Neural cell (in vitro differentiated cells): ENCODE results near the gene C5orf47. TPM values are rescaled to one million over a fixed set of nuclear protein-coding genes. Genes with fewer than 3 reads are reported as not detected.

Experiments
- H2AFZ ChIP-seq: fragments of 200-600, 300-800 bp; sonication (generic), shearing (Covaris generic); 2 replicates; pipeline ENCODE4 v1.6.0; 2014; ENCODE audit warnings: low read depth, mild to moderate bottlenecking, antibody characterized with exemption, low read length, moderate library complexity
- H3F3A ChIP-seq: fragments of 200-600 bp; shearing (Covaris generic); 2 replicates; pipeline ENCODE4 v1.6.1; 2016; ENCODE audit warnings: mild to moderate bottlenecking, moderate library complexity, mixed read lengths, antibody characterized with exemption, low read length; ENCODE audit not compliant: insufficient read depth, poor library complexity, severe bottlenecking
- H3K27ac ChIP-seq: fragments of 200-600, 300-800 bp; sonication (generic), shearing (Covaris generic); 2 replicates; pipeline ENCODE4 v1.5.1; 2014; ENCODE audit warnings: mild to moderate bottlenecking, low read length, moderate library complexity
- H3K27me3 ChIP-seq: fragments of 300-800, 200-600 bp; sonication (generic), shearing (Covaris generic); 2 replicates; pipeline ENCODE4 v1.6.0; 2014; ENCODE audit warnings: mild to moderate bottlenecking, low read depth, low read length, moderate library complexity; ENCODE audit not compliant: insufficient read depth
- H3K36me3 ChIP-seq: fragments of 300-800, 200-600 bp; sonication (generic), shearing (Covaris generic); 2 replicates; pipeline ENCODE4 v1.5.1; 2014; ENCODE audit warnings: mild to moderate bottlenecking, antibody characterized with exemption, low read length, moderate library complexity; ENCODE audit not compliant: insufficient read depth
- H3K4me2 ChIP-seq: fragments of 300-800, 200-600 bp; sonication (generic), shearing (Covaris generic); 2 replicates; pipeline ENCODE4 v1.6.0; 2014; ENCODE audit warnings: mild to moderate bottlenecking, low read length
- H3K4me3 ChIP-seq: fragments of 300-800, 200-600 bp; sonication (generic), shearing (Covaris generic); 2 replicates; pipeline ENCODE4 v1.5.1; 2014; ENCODE audit warnings: mild to moderate bottlenecking, low read length, moderate library complexity
- H3K79me2 ChIP-seq: fragments of 200-600 bp; shearing (Covaris generic); replicated peaks from 2 replicates; pipeline ENCODE4 v1.6.0; 2014; ENCODE audit warnings: mild to moderate bottlenecking, low read length, moderate library complexity; ENCODE audit not compliant: insufficient read depth
- H3K9ac ChIP-seq: fragments of 300-800, 200-600 bp; sonication (generic), shearing (Covaris generic); 2 replicates; pipeline ENCODE4 v1.6.1; 2016; ENCODE audit warnings: mild to moderate bottlenecking, low read length, mixed read lengths
- H3K9me2 ChIP-seq: fragments of 200-600 bp; shearing (Covaris generic); 2 replicates; pipeline ENCODE4 v1.6.1; 2016; ENCODE audit warnings: mild to moderate bottlenecking, low read length, mixed read lengths; ENCODE audit not compliant: insufficient read depth
- H3K9me3 ChIP-seq: fragments of 200-600, 300-800 bp; sonication (generic), shearing (Covaris generic); 2 replicates; pipeline ENCODE4 v1.6.1; 2016; ENCODE audit warnings: mild to moderate bottlenecking, mixed run types, low read length, moderate library complexity, mixed read lengths
- H4K20me1 ChIP-seq: fragments of 200-600 bp; shearing (Covaris generic); 2 replicates; pipeline ENCODE4 v1.6.1; 2016; ENCODE audit warnings: mild to moderate bottlenecking, mixed run types; ENCODE audit not compliant: insufficient read depth
- CTCF ChIP-seq: fragments of 450-650 bp; IDR thresholded peaks from 2 replicates; pipeline ENCODE4 v1.5.1; 2014; ENCODE audit warnings: antibody characterized with exemption, mild to moderate bottlenecking, moderate library complexity; ENCODE audit not compliant: poor library complexity, severe bottlenecking
- EP300 ChIP-seq: fragments of 450-650 bp; conservative IDR thresholded peaks from 2 replicates; pipeline ENCODE4 v1.6.1; 2014; ENCODE audit warnings: antibody characterized with exemption, mild to moderate bottlenecking, moderate library complexity; ENCODE audit not compliant: poor library complexity, severe bottlenecking
- EZH2 ChIP-seq: fragments of 200-600, 300-800 bp; shearing (Covaris generic), sonication (generic); IDR thresholded peaks from 2 replicates; pipeline ENCODE4 v1.6.1; 2014; ENCODE audit warnings: antibody characterized with exemption, low read length, borderline replicate concordance, mild to moderate bottlenecking; ENCODE audit not compliant: insufficient read depth, poor library complexity, severe bottlenecking
- MXI1 ChIP-seq: fragments of 450-650 bp; conservative IDR thresholded peaks from 2 replicates; pipeline ENCODE4 v1.6.1; 2014; ENCODE audit warnings: antibody characterized with exemption, mild to moderate bottlenecking; ENCODE audit not compliant: poor library complexity, severe bottlenecking
- POLR2AphosphoS5 ChIP-seq: IDR thresholded peaks from 2 replicates; pipeline ENCODE4 v1.6.1; 2012
- RAD21 ChIP-seq: fragments of 450-650 bp; conservative IDR thresholded peaks from 2 replicates; pipeline ENCODE4 v1.6.1; 2014; ENCODE audit warnings: antibody characterized with exemption, mild to moderate bottlenecking, moderate library complexity
- REST ChIP-seq: IDR thresholded peaks from 2 replicates; pipeline ENCODE4 v1.6.1; 2012; ENCODE audit warnings: borderline replicate concordance
- SMC3 ChIP-seq: fragments of 450-650 bp; conservative IDR thresholded peaks from 2 replicates; pipeline ENCODE4 v1.6.1; 2014; ENCODE audit warnings: antibody characterized with exemption, mild to moderate bottlenecking, moderate library complexity; ENCODE audit not compliant: poor library complexity
- TAF1 ChIP-seq: IDR thresholded peaks from 2 replicates; pipeline ENCODE4 v1.6.1; 2012; ENCODE audit warnings: low read depth
- polyA plus RNA-seq: library from polyadenylated mRNA; depleted of rRNA; stranded (reverse); fragments of >200 nt; gene quantifications from 2 replicates; pipeline ENCODE4 v1.2.3, GENCODE V29; 2014

Gene C5orf47
- polyA plus RNA-seq, 1 donor from 2014 or later, result 0.25 TPM

- H3F3A ChIP-seq, result no peaks in the 10 kb centered on the region
- no peak overlapping the region for H2AFZ ChIP-seq
- no peaks in the 10 kb centered on the region for H3K9me3 ChIP-seq
- TF ChIP-seq RAD21 (peak; percentile 23), EP300 (no peak), SMC3 (peak; percentile 48), TAF1 (peak; percentile 59), CTCF (no peak), MXI1 (no peak), POLR2AphosphoS5 (peak; percentile 72), REST (peak; percentile 27), EZH2 (no peak)
- peaks cover 36% of the 10 kb centered on the region for H3K79me2 ChIP-seq
- H3K36me3 ChIP-seq, result peaks cover 12% of the 10 kb centered on the region
- H4K20me1 ChIP-seq, result no peaks in the 10 kb centered on the region
- H3K4me2 ChIP-seq, result peak overlapping the region; percentile 62
- H3K9ac ChIP-seq, result peak overlapping the region; percentile 93
- peak overlapping the region; percentile 83 for H3K4me3 ChIP-seq
- peak overlapping the region; percentile 93 for H3K27ac ChIP-seq
- no peaks in the 10 kb centered on the region for H3K27me3 ChIP-seq
- no peaks in the 10 kb centered on the region for H3K9me2 ChIP-seq
Observed at GRCh38 chr5:174046558-174046957, 57.6 kb downstream of the C5orf47 start.

GRCh38 chr5:174047472-174048099 lies 58.6 kb downstream of the C5orf47 start:
- H3K9me2 ChIP-seq, result no peaks in the 10 kb centered on the region
- H4K20me1 ChIP-seq, result no peaks in the 10 kb centered on the region
- no peak overlapping the region for H2AFZ ChIP-seq
- peak overlapping the region; percentile 93 for H3K9ac ChIP-seq
- no peak for TF ChIP-seq EZH2
- TF ChIP-seq EP300, result peak; percentile 16
- H3K79me2 ChIP-seq, result peaks cover 36% of the 10 kb centered on the region
- no peaks in the 10 kb centered on the region for H3K9me3 ChIP-seq
- peaks cover 12% of the 10 kb centered on the region for H3K36me3 ChIP-seq
- no peaks in the 10 kb centered on the region for H3K27me3 ChIP-seq
- peak overlapping the region; percentile 93 for H3K27ac ChIP-seq
- peak overlapping the region; percentile 62 for H3K4me2 ChIP-seq
- H3F3A ChIP-seq, result no peaks in the 10 kb centered on the region
- peak overlapping the region; percentile 83 for H3K4me3 ChIP-seq
